BE2C (cell line): ENCODE measurements around the gene INPP4A.
A peak's percentile ranks its signal among the peaks of the same experiment; 100 is the strongest.

ENCODE experiments used
- DNase-seq: peaks from one replicate; pipeline ENCODE4 v3.0.0-alpha.2; 2020
- H3K27me3 ChIP-seq: fragments of 250-450 bp; sonication (Bioruptor Pico); 2 replicates; pipeline ENCODE4 v1.5.1; 2020; ENCODE audit warnings: mild to moderate bottlenecking
- H3K36me3 ChIP-seq: fragments of 250-450 bp; sonication (Bioruptor Pico); 2 replicates; pipeline ENCODE4 v1.5.1; 2020; ENCODE audit warnings: mild to moderate bottlenecking
- H3K4me1 ChIP-seq: fragments of 250-450 bp; sonication (Bioruptor Pico); 2 replicates; pipeline ENCODE4 v1.5.1; 2020
- H3K4me3 ChIP-seq: 2 replicates; pipeline ENCODE4 v1.5.1; 2011; ENCODE audit warnings: low read depth, low read length
- H3K9me3 ChIP-seq: fragments of 250-450 bp; sonication (Bioruptor Pico); 2 replicates; pipeline ENCODE4 v1.5.1; 2020
- CTCF ChIP-seq: IDR thresholded peaks from 2 replicates; pipeline ENCODE4 v1.5.1; 2012; ENCODE audit warnings: mild to moderate bottlenecking, low read depth, low read length

Gene INPP4A

DNA sequence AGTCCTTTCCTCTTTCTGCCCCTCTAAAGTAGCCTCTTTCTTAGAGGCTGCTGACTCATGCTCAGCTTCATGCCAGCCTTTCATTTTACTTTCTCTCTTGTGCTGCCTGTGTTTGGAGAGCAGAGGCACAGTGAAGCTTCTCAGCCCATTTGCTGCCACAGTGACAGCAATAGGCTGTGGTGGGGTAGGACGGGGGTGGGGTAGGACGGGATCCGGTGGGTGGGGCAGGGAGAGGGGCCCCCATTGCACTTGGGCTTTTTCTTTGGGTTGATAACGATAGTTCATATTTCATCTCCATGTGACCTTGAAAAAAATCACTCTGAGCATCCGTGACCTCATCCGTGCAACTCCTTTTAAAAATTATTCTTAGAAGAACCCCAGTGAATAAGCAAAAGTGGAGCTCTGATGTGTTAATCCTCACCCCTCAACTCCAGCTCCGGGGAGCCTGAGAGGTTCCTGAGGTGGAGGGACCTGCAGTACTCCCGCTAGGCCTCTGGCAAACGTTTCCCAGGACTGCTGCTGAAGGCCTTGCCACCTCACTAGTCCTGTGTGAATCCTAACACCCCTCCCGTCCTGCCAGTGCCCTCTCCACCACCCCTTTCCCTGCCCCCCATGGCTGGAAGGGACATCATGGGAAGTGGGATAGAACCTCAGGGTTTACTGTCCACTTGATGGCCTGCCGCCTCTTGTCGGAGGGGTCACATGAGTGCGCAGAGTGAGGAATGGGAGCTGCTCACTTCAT, 70.8 kb downstream of the INPP4A start:
- no peaks in the 10 kb centered on the region for H3K36me3 ChIP-seq
- TF ChIP-seq CTCF, result no peak
- H3K4me3 ChIP-seq, result no peak overlapping the region
- no peaks in the 10 kb centered on the region for H3K27me3 ChIP-seq
- no peak for DNase-seq
- H3K4me1 ChIP-seq, result peaks cover 3% of the 10 kb centered on the region; the same call in 1 of the 2 replicates
- H3K9me3 ChIP-seq, result no peaks in the 10 kb centered on the region

DNA sequence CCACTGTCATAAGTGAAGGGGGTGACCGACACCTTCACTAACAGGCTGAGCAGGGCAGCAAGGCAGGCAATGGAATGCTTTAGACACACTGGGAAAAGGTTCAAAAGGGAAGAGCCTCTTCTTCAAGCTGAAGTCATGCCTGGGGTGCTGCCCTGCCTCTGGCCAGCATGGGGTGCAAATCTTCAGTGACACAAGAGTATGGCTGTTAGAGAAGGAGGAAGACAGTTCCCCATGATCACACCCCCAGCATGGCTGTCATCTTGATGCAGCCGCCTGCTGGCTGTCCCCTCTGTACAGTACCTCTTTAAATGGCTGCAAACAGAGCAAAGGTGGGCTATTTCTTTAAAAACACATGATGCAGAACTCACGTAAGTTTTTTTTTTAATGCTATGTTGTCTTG, 71.9 kb downstream of the INPP4A start:
- TF ChIP-seq CTCF, result no peak
- Histone ChIP-seq H3K4me1 (peaks cover 3% of the 10 kb centered on the region; the same call in 1 of the 2 replicates), H3K4me3 (no peak overlapping the region), H3K27me3 (no peaks in the 10 kb centered on the region), H3K36me3 (no peaks in the 10 kb centered on the region), H3K9me3 (no peaks in the 10 kb centered on the region)
- DNase-seq, result no peak

DNA sequence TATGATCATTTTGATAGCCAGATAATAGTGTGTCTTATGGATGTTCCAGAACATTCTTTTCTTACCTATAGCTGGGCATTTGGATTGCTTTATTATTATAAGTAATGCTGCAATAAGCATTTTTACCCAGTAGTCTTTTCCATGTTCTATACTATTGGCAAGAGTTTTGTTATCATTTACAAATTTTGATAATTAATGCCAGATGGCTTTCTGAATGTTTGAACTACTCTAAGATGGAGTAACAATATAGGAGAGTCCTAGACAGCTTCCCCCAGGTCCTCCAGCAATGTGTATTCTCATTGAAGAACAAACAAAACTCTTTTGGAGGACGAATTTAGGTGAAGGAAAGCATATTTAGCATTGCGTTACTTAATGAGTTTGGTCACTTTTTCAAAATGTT, 73.0 kb downstream of the INPP4A start:
- DNase-seq, result no peak

DNA sequence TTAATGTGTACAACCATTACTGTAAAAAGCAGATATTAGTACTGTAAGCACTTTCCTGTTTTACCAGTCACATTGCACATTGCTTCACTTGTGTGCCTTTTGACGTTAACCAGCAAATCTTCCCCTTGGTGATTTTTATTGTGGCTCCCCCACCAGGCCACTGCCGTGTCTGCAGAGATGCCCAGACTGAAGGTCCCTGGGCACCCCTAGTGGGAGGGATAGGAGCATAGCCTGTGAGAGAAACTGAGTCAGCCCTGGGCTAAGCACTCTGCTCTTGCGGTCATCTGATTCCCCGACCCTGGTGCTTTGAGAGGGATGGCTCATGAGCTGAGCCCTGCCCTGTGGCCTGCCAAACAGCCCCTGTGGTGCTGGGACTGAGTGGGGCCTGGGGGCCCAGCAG, 73.4 kb downstream of the INPP4A start:
- H3K36me3 ChIP-seq, result no peaks in the 10 kb centered on the region
- DNase-seq, result no peak
- peaks cover 3% of the 10 kb centered on the region; the same call in 1 of the 2 replicates for H3K4me1 ChIP-seq
- H3K27me3 ChIP-seq, result no peaks in the 10 kb centered on the region
- peak; percentile 39 for TF ChIP-seq CTCF
- H3K4me3 ChIP-seq, result no peak overlapping the region
- no peaks in the 10 kb centered on the region for H3K9me3 ChIP-seq

More for the DNA sequence above, 73.0 kb downstream of the INPP4A start:
- Histone ChIP-seq H3K36me3 (no peaks in the 10 kb centered on the region), H3K4me3 (no peak overlapping the region), H3K27me3 (no peaks in the 10 kb centered on the region), H3K4me1 (peaks cover 3% of the 10 kb centered on the region; the same call in 1 of the 2 replicates), H3K9me3 (no peaks in the 10 kb centered on the region)
- TF ChIP-seq CTCF, result no peak

DNA sequence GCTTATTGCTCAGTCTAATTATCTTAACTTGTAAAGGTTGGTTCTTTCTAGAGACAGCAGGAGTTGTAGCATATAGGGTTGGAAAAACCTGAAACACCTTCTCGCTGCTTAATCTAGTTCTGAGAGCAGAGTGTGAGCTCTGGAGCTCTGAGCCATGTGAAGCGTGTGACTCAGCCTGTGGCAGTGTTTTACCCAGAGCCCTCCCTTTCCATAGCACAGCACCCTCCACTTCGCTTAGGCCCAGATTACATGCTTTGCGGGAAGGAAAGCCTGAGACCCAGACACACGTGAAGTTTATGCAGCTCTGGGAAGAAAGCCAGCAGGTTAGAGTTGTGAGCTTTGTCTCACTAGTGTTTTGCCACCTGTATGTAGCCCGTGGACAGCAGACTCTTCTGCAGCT, 74.5 kb downstream of the INPP4A start:
- no peak for DNase-seq
- no peak for TF ChIP-seq CTCF
- Histone ChIP-seq H3K36me3 (no peaks in the 10 kb centered on the region), H3K9me3 (no peaks in the 10 kb centered on the region), H3K27me3 (no peaks in the 10 kb centered on the region), H3K4me1 (peaks cover 8% of the 10 kb centered on the region), H3K4me3 (no peak overlapping the region)

- Histone ChIP-seq H3K27me3 (no peaks in the 10 kb centered on the region), H3K36me3 (no peaks in the 10 kb centered on the region; the same call in 1 of the 2 replicates), H3K9me3 (no peaks in the 10 kb centered on the region), H3K4me3 (no peak overlapping the region), H3K4me1 (peaks cover 8% of the 10 kb centered on the region)
- DNase-seq, result no peak
- TF ChIP-seq CTCF, result no peak
These were observed 75.2 kb downstream of the INPP4A start for GRCh38 chr2:98519851-98520250.
